Heart right ventricle (tissue), 16 donors: ENCODE data around the gene MYLK. TPM values are rescaled to one million over a fixed set of nuclear protein-coding genes. Genes with fewer than 3 reads are reported as not detected.
A peak's percentile ranks its signal among the peaks of the same experiment; 100 is the strongest.

Source experiments
- ATAC-seq, 8 donors: fragments of 200-7000 bp; cut with Tn5 transposase; one replicate each; pipeline ENCODE4 v1.9.1; 2020; ENCODE audit warnings: mild to moderate bottlenecking in 8 of 8, moderate library complexity in 8 of 8, moderate number of reproducible peaks in 1 of 8
- DNase-seq, 2 donors: peaks; one replicate each; pipeline ENCODE4 v3.0.0-alpha.2; 2020
- H3K27ac ChIP-seq, 10 donors: fragments of 200-600 bp; sonication (generic) in 2 of 10; one replicate each; pipeline versions ENCODE4 v1.5.0 to v1.8.0; 2020 to 2022; ENCODE audit warnings: mild to moderate bottlenecking in 3 of 10
- H3K27me3 ChIP-seq, 7 donors: fragments of 200-600 bp; one replicate each; pipeline ENCODE4 v1.8.0; 2021 to 2022; ENCODE audit warnings: mild to moderate bottlenecking in 2 of 7
- H3K36me3 ChIP-seq, 9 donors: fragments of 200-600 bp; sonication (generic) in 1 of 9; one replicate each; pipeline versions ENCODE4 v1.5.0 to v1.8.0; 2020 to 2022; ENCODE audit warnings: mild to moderate bottlenecking in 2 of 9
- H3K4me1 ChIP-seq, 9 donors: fragments of 200-600 bp; sonication (generic) in 1 of 9; one replicate each; pipeline versions ENCODE4 v1.5.0 to v1.8.0; 2020 to 2022; ENCODE audit warnings: mild to moderate bottlenecking in 4 of 9
- H3K4me3 ChIP-seq, 10 donors: fragments of 200-600 bp; sonication (generic) in 2 of 10; one replicate each; pipeline versions ENCODE4 v1.5.0 to v1.8.0; 2020 to 2022; ENCODE audit warnings: mild to moderate bottlenecking in 7 of 10, moderate library complexity in 2 of 10
- H3K9me3 ChIP-seq, 11 donors: fragments of 200-600 bp in 10 of 11; sonication (generic) in 2 of 11; one replicate each; pipeline versions ENCODE4 v1.5.0 to v1.8.0; 2013 to 2022; ENCODE audit warnings: mild to moderate bottlenecking in 2 of 11, control low read depth in 1 of 11, moderate library complexity in 1 of 11
- WGBS, 2 donors: extraction: QIAGEN DNeasy Blood & Tissue Kit; methylation state at CpG; one replicate each; pipeline ENCODE4 v1.1.7; 2013; ENCODE audit warnings: inconsistent platforms in 1 of 2; 5-methylcytosine and 5-hydroxymethylcytosine counted together
- intact Hi-C, 10 donors: fragments of 100-400 bp; cut with DNase I; formaldehyde crosslinking; loops; one replicate each; pipeline versions ENCODE4 v1.11.1 to v1.14.2; 2022
- polyA plus RNA-seq, 2 donors: library from polyadenylated mRNA; stranded (reverse); fragments of 200-250 nt; gene quantifications; one replicate each; pipeline ENCODE4 v1.2.3, GENCODE V29; 2013
- total RNA-seq, 10 donors: library from RNA; stranded (reverse); fragmentation: NEBNext Ultra II Directional in 3 of 10; extraction: Animal tissue kit (Norgen Biotek cat#: 25700) in 3 of 10; gene quantifications; one replicate each; pipeline versions ENCODE4 v1.2.1 to v1.2.4, GENCODE V29; 2021 to 2023
- TF ChIP-seq, protein P1 (sequence below), 9 donors: fragments of 200-600 bp; sonication (generic) in 2 of 9; IDR thresholded peaks; one replicate each; pipeline versions ENCODE4 v1.5.0 to v1.8.0; 2021 to 2022; ENCODE audit warnings: antibody characterized with exemption in 9 of 9, mild to moderate bottlenecking in 5 of 9, moderate library complexity in 1 of 9
- donor health status: Arrhythmogenic right ventricular cardiomyopathy.
- donor health status: ischemic (EF 13 %, LVEDD 7.1; RV severe dilation, severe dysfunction).
- donor health status: healthy with polysubstance abuse.
- donor health status: DM: no; HTN: yes; CAD: no.
- donor health status: DM: no; HTN: no; CAD: no.
- donor health status: ischemic (EF 25% LVEDD 6.9; RV normal size, moderate dysfunction).
- donor health status: ischemic (EF 25% LVEDD 5.7; RV mildly dilated, moderate dysfunction).
- donor health status: healthy.
- donor health status: DM: yes; HTN: yes; CAD: no.
- donor health status: Ischemic cardiomyopathy.
- donor health status: ischemic (EF 35%, LVEDD 5.7; RV mildly dilated, moderate dysfunction).
- donor health status: nonischemic (EF 11% LVEDD 7.7; RV severe dilation, severe dysfunction).
- donor health status: DM: yes; HTN: yes; CAD: no.
- donor health status: PGD.
- donor health status: ischemic (EF 29% LVEDD 5.4; RV normal size, mild dysfunction).
- donor health status: nonischemic (EF 23%, LVEDD 6.1; RV moderate dilation, normal function).

The MYLK gene
- total and polyA plus RNA-seq, 12 donors = 5.6 to 20.6 (median 11.6) TPM

DNA sequence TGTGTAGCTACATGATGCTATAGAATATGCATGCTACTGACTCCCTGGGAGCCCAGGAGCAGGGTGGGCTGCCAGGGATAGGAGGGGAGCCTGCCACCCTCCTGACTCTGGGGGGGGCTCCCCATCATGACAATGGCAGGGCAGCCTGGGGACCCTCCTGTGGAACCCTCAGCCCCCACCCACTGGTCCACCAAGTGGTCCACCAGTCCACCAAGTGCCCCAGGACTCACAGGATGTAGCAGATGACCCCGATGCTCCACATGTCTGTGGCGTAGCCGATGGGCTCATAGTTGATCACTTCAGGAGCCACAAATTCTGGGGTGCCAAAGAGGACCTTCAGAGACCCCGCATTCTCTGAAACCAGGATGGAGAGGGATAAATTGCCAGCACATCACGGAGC is 246.3 kb downstream of the MYLK start:
- Histone ChIP-seq H3K4me1 (peaks cover 0 to 23% (median 3%) of the 10 kb centered on the region in 9 donors), H3K4me3 (no peak overlapping the region), H3K27ac (no peak overlapping the region), H3K27me3 (no peaks in the 10 kb centered on the region), H3K9me3 (no peaks in the 10 kb centered on the region), H3K36me3 (peaks cover 0 to 15% (median 0%) of the 10 kb centered on the region in 9 donors)
- intact Hi-C loops = no loop called here
- ATAC-seq (no peak), DNase-seq (no peak)
- 96% methylated on average over 5 of the region's 5 CpGs for WGBS, 2 donors
- TF ChIP-seq, protein P1, sequence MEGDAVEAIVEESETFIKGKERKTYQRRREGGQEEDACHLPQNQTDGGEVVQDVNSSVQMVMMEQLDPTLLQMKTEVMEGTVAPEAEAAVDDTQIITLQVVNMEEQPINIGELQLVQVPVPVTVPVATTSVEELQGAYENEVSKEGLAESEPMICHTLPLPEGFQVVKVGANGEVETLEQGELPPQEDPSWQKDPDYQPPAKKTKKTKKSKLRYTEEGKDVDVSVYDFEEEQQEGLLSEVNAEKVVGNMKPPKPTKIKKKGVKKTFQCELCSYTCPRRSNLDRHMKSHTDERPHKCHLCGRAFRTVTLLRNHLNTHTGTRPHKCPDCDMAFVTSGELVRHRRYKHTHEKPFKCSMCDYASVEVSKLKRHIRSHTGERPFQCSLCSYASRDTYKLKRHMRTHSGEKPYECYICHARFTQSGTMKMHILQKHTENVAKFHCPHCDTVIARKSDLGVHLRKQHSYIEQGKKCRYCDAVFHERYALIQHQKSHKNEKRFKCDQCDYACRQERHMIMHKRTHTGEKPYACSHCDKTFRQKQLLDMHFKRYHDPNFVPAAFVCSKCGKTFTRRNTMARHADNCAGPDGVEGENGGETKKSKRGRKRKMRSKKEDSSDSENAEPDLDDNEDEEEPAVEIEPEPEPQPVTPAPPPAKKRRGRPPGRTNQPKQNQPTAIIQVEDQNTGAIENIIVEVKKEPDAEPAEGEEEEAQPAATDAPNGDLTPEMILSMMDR (IDR thresholded peaks at IDR 0.05) = no peak

DNA sequence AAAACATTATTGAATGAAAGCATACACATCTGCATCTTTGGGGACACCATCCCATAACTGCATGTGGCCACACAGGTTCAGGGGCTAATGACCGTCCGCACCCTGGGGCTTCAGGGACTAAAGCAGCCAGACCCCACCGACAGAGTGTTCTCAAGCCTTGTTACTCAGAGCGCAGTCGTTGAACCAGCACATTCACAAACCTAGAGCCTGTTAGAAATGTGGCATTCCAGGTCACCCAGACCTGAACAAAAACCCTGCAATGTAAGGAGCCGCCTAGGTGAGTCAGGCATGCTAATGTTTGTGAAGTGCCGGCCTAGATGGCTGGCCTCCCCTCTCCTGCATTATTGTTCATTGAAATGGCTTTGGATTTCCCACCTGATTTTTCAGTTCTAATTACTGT is 247.0 kb downstream of the MYLK start:
- intact Hi-C loops = no loop called here
- DNase-seq (no peak), ATAC-seq (no peak)
- H3K36me3 ChIP-seq = peaks cover 0 to 15% (median 0%) of the 10 kb centered on the region in 9 donors
- peaks cover 0 to 22% (median 8%) of the 10 kb centered on the region in 9 donors for H3K4me1 ChIP-seq
- TF ChIP-seq, protein P1 (IDR thresholded peaks at IDR 0.05) = no peak
- no peak overlapping the region for H3K27ac ChIP-seq
- no peaks in the 10 kb centered on the region for H3K27me3 ChIP-seq
- no peak overlapping the region for H3K4me3 ChIP-seq
- no peaks in the 10 kb centered on the region for H3K9me3 ChIP-seq
- 92 to 94% methylated on average over 7 of the region's 7 CpGs for WGBS, 2 donors

DNA sequence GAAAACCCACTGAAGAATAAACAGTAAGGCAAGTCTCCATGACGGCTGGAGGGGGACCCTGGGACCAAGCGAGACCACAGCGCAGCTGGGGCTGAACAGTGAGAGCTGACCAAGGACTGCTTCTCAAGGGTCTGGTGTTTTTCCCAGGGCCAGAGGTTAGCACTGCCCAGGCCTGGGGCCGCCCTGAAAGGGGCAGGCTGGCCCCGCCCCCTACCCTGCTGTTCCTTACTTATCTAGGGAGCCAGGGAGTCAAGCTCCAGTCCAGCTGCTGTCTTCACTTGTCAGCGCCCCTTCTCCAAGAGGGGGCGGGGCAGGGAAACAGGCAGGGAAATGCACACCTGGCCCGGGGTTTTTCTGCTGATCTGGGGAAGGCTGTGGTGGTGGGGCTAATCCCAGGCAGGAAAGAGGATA is 247.7 kb downstream of the MYLK start:
- Histone ChIP-seq H3K27ac (no peak overlapping the region), H3K27me3 (no peaks in the 10 kb centered on the region), H3K4me1 (peaks cover 0 to 25% (median 8%) of the 10 kb centered on the region in 9 donors), H3K36me3 (peaks cover 0 to 15% (median 0%) of the 10 kb centered on the region in 9 donors), H3K4me3 (no peak overlapping the region), H3K9me3 (no peaks in the 10 kb centered on the region)
- WGBS, 2 donors = 65 to 72% methylated on average over 8 of the region's 8 CpGs
- DNase-seq (no peak), ATAC-seq (peak in 5 of 8 donors; percentile 11 to 37 (median 19))
- intact Hi-C loops = no loop called here
- TF ChIP-seq, protein P1 (IDR thresholded peaks at IDR 0.05) = no peak

DNA sequence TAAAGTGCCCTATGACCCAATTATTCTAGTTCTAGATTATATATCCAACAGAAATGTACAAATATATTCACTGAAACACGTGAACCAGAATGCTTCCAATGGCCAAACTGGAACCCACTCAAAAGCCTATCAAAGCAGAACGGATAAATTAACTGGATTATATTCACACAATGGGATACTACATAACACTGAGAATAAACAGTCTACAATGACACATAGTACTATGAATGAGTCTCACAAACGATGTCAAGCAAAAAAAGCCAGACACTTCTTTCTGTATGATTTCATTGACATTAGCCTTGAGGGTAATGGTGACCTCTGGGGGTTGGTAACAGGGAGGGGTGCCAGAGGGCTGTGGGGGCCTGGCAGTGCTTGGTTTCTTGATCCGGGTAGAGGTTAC is 248.4 kb downstream of the MYLK start:
- DNase-seq = no peak
- 81% methylated on average over 4 of the region's 4 CpGs for WGBS, 2 donors
- Histone ChIP-seq H3K36me3 (peaks cover 0 to 17% (median 0%) of the 10 kb centered on the region in 9 donors), H3K4me1 (peaks cover 0 to 25% (median 8%) of the 10 kb centered on the region in 9 donors), H3K9me3 (no peaks in the 10 kb centered on the region), H3K27ac (no peak overlapping the region), H3K27me3 (no peaks in the 10 kb centered on the region), H3K4me3 (no peak overlapping the region)
- intact Hi-C loops = no loop called here
- TF ChIP-seq, protein P1 (IDR thresholded peaks at IDR 0.05) = no peak
- no peak for ATAC-seq
